Measurements from ENCODE around the gene JAM3.

The JAM3 gene

DNA sequence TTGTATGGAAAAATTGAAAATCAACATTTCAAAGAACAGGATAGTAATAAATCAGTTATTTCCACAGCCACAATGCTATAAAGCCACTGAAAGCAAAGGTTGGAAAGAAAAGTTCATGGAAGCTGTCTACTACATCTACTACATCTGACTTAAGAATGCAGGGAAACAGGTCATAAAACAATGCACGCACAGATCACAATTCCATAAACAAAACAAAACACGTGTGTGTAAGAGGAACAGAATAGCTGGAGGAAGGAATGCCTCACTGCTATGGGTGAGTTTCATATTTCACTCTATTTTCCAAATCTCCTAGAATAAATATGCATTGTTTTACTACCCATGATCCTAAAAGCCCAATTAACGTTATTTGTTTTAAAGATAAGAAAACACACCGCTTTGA lies 88.6 kb downstream of the JAM3 start:
- Histone ChIP-seq H3K27me3 (ENCODE audit: insufficient read depth, low read length, poor library complexity) (no peaks in the 10 kb centered on the region), H3K9ac (ENCODE audit: low read depth, low read length) (no peak overlapping the region), H3K9me3 (ENCODE audit: insufficient read depth, low read length, severe bottlenecking) (no peaks in the 10 kb centered on the region), H2AFZ (ENCODE audit: low read depth, low read length) (no peak overlapping the region), H3K4me3 (ENCODE audit: low read depth in 1 of 2, low read length in 2 of 2) (no peak overlapping the region), H3K36me3 (ENCODE audit: insufficient read depth, low read length) (peaks cover 99% of the 10 kb centered on the region), H3K27ac (ENCODE audit: low read length) (no peak overlapping the region), H3K79me2 (ENCODE audit: insufficient read depth, low read length) (no peaks in the 10 kb centered on the region), H3K4me1 (ENCODE audit: insufficient read depth, low read length) (no peaks in the 10 kb centered on the region), H3K4me2 (ENCODE audit: insufficient read depth, low read length) (no peak overlapping the region), H4K20me1 (ENCODE audit: insufficient read depth, low read length) (peaks cover 12% of the 10 kb centered on the region)
- ATAC-seq (ENCODE audit: insufficient read depth, low read depth) (no peak), DNase-seq (no peak)
- TF ChIP-seq, protein P1, sequence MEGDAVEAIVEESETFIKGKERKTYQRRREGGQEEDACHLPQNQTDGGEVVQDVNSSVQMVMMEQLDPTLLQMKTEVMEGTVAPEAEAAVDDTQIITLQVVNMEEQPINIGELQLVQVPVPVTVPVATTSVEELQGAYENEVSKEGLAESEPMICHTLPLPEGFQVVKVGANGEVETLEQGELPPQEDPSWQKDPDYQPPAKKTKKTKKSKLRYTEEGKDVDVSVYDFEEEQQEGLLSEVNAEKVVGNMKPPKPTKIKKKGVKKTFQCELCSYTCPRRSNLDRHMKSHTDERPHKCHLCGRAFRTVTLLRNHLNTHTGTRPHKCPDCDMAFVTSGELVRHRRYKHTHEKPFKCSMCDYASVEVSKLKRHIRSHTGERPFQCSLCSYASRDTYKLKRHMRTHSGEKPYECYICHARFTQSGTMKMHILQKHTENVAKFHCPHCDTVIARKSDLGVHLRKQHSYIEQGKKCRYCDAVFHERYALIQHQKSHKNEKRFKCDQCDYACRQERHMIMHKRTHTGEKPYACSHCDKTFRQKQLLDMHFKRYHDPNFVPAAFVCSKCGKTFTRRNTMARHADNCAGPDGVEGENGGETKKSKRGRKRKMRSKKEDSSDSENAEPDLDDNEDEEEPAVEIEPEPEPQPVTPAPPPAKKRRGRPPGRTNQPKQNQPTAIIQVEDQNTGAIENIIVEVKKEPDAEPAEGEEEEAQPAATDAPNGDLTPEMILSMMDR (IDR thresholded peaks at IDR 0.05; ENCODE audit: borderline replicate concordance, extremely low read depth, low read length, poor library complexity, severe bottlenecking), result no peak
- TF ChIP-seq EZH2 (IDR thresholded peaks at IDR 0.05; ENCODE audit: borderline replicate concordance, low read depth, low read length, severe bottlenecking), result no peak

GRCh38 chr11:134158023-134158422 lies 89.2 kb downstream of the JAM3 start:
- ATAC-seq (ENCODE audit: insufficient read depth, low read depth) (no peak), DNase-seq (no peak)
- no peak overlapping the region for H3K4me3 ChIP-seq (ENCODE audit: low read depth in 1 of 2, low read length in 2 of 2)
- H3K27ac ChIP-seq (ENCODE audit: low read length), result no peak overlapping the region
- H3K9ac ChIP-seq (ENCODE audit: low read depth, low read length), result no peak overlapping the region
- H3K4me2 ChIP-seq (ENCODE audit: insufficient read depth, low read length), result no peak overlapping the region
- TF ChIP-seq, protein P1 (IDR thresholded peaks at IDR 0.05; ENCODE audit: borderline replicate concordance, extremely low read depth, low read length, poor library complexity, severe bottlenecking), result no peak
- peaks cover 100% of the 10 kb centered on the region for H3K36me3 ChIP-seq (ENCODE audit: insufficient read depth, low read length)
- no peaks in the 10 kb centered on the region for H3K27me3 ChIP-seq (ENCODE audit: insufficient read depth, low read length, poor library complexity)
- no peaks in the 10 kb centered on the region for H3K79me2 ChIP-seq (ENCODE audit: insufficient read depth, low read length)
- H4K20me1 ChIP-seq (ENCODE audit: insufficient read depth, low read length), result peaks cover 15% of the 10 kb centered on the region
- no peaks in the 10 kb centered on the region for H3K9me3 ChIP-seq (ENCODE audit: insufficient read depth, low read length, severe bottlenecking)
- H3K4me1 ChIP-seq (ENCODE audit: insufficient read depth, low read length), result no peaks in the 10 kb centered on the region
- no peak overlapping the region for H2AFZ ChIP-seq (ENCODE audit: low read depth, low read length)

DNA sequence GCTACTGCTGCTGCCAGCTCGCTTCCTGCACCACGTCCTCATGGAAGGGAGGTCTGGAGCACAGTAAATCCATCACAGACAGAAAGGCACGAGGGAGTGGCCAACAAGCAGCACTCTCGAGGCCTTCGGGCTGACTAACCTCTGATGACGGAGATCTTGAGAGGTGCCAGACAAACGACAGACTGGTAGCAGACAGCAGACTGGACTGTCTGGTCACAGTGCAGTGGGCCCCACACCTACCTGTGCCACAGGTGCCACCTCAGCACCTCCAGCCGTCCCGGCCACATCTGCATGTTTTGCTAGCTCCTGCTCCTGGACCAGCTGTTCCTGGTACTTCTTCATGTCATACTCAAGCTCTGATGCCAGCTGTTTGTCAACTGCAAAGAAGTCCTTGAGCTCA lies 90.8 kb downstream of the JAM3 start:
- TF ChIP-seq, protein P1 (IDR thresholded peaks at IDR 0.05; ENCODE audit: borderline replicate concordance, extremely low read depth, low read length, poor library complexity, severe bottlenecking), result no peak
- no peak for TF ChIP-seq EZH2 (IDR thresholded peaks at IDR 0.05; ENCODE audit: borderline replicate concordance, low read depth, low read length, severe bottlenecking)
- Histone ChIP-seq H3K4me2 (ENCODE audit: insufficient read depth, low read length) (no peak overlapping the region), H3K79me2 (ENCODE audit: insufficient read depth, low read length) (no peaks in the 10 kb centered on the region), H3K27me3 (ENCODE audit: insufficient read depth, low read length, poor library complexity) (no peaks in the 10 kb centered on the region), H3K9ac (ENCODE audit: low read depth, low read length) (no peak overlapping the region), H3K9me3 (ENCODE audit: insufficient read depth, low read length, severe bottlenecking) (no peaks in the 10 kb centered on the region), H4K20me1 (ENCODE audit: insufficient read depth, low read length) (peaks cover 18% of the 10 kb centered on the region), H3K27ac (ENCODE audit: low read length) (no peak overlapping the region), H3K4me3 (ENCODE audit: low read depth in 1 of 2, low read length in 2 of 2) (no peak overlapping the region), H3K36me3 (ENCODE audit: insufficient read depth, low read length) (peaks cover 98% of the 10 kb centered on the region), H3K4me1 (ENCODE audit: insufficient read depth, low read length) (no peaks in the 10 kb centered on the region), H2AFZ (ENCODE audit: low read depth, low read length) (no peak overlapping the region)
- DNase-seq (no peak), ATAC-seq (ENCODE audit: insufficient read depth, low read depth) (no peak)
